IMR-90 (cell line): ENCODE data around the gene LYZL1. TPM values are rescaled to one million over a fixed set of nuclear protein-coding genes. Genes with fewer than 3 reads are reported as not detected.
A peak's percentile ranks its signal among the peaks of the same experiment; 100 is the strongest.

Experiments used
- ATAC-seq: fragments of 200-7000 bp; cut with Tn5 transposase; 2 replicates; pipeline ENCODE4 v1.9.1; 2020; ENCODE audit warnings: low read depth, mild to moderate bottlenecking, moderate library complexity
- BruUV-seq: library from RNA; stranded (reverse); fragments of 400-500 nt; replicated peaks from 2 replicates; lab custom pipeline; 2021; lab: Mats Ljungman, UMichigan
- CTCF ChIA-PET: fragments of 300-600 bp; formaldehyde crosslinking; extraction: SDS; loops from one replicate; lab custom pipeline; 2021; ENCODE audit warnings: antibody characterized with exemption; lab: Yijun Ruan, JAX
- POLR2A ChIA-PET: fragments of 300-600 bp; sonication (Branson Sonifier 250); formaldehyde crosslinking; loops from one replicate; lab custom pipeline; 2022; ENCODE audit warnings: antibody characterized with exemption; ENCODE audit not compliant: unreplicated experiment; lab: Charles Lee
- DNase-seq: peaks from one replicate; pipeline ENCODE4 v3.0.0; 2013
- H2AFZ ChIP-seq: replicated peaks from 2 replicates; pipeline ENCODE3; 2013; ENCODE audit warnings: low read length, mild to moderate bottlenecking; ENCODE audit not compliant: poor library complexity
- H2AK5ac ChIP-seq: 2 replicates; pipeline ENCODE4 v1.6.1; 2013; ENCODE audit warnings: low read depth, low read length, inconsistent platforms
- H2AK9ac ChIP-seq: replicated peaks from 2 replicates; pipeline ENCODE3; 2013; ENCODE audit warnings: mild to moderate bottlenecking, low read depth, low read length, moderate library complexity; ENCODE audit not compliant: poor library complexity
- H2BK120ac ChIP-seq: 2 replicates; pipeline ENCODE4 v1.6.1; 2013; ENCODE audit warnings: low read depth, low read length, inconsistent platforms
- H2BK15ac ChIP-seq: 3 replicates; pipeline ENCODE4 v1.6.1; 2013; ENCODE audit warnings: low read depth, low read length, inconsistent platforms
- H2BK20ac ChIP-seq: 2 replicates; pipeline ENCODE4 v1.6.1; 2013; ENCODE audit warnings: low read depth, mild to moderate bottlenecking, inconsistent platforms, low read length, moderate library complexity
- H2BK5ac ChIP-seq: 2 replicates; pipeline ENCODE4 v1.6.1; 2013; ENCODE audit warnings: mild to moderate bottlenecking, low read depth, low read length, inconsistent platforms; ENCODE audit not compliant: poor library complexity, severe bottlenecking
- H3K14ac ChIP-seq: replicated peaks from 2 replicates; pipeline ENCODE4 v1.6.1; 2013; ENCODE audit warnings: low read depth, low read length, inconsistent platforms
- H3K18ac ChIP-seq: 2 replicates; pipeline ENCODE4 v1.6.1; 2013; ENCODE audit warnings: low read depth, low read length, control low read depth
- H3K23ac ChIP-seq: 2 replicates; pipeline ENCODE4 v1.6.1; 2013; ENCODE audit warnings: low read depth, low read length, inconsistent platforms
- H3K27ac ChIP-seq: 2 replicates; pipeline ENCODE4 v1.5.1; 2013; ENCODE audit warnings: mild to moderate bottlenecking, control low read depth, low read length; ENCODE audit not compliant: insufficient read depth
- H3K27me3 ChIP-seq: 2 replicates; pipeline ENCODE4 v1.6.1; 2013; ENCODE audit warnings: low read length; ENCODE audit not compliant: control insufficient read depth, insufficient read depth
- H3K36me3 ChIP-seq: 2 replicates; pipeline ENCODE4 v1.6.1; 2013; ENCODE audit warnings: low read length, mixed read lengths; ENCODE audit not compliant: control insufficient read depth, insufficient read depth
- H3K4ac ChIP-seq: 2 replicates; pipeline ENCODE4 v1.6.1; 2013; ENCODE audit warnings: low read depth, low read length, inconsistent platforms
- H3K4me1 ChIP-seq: 2 replicates; pipeline ENCODE4 v1.6.1; 2013; ENCODE audit warnings: low read length, mixed read lengths; ENCODE audit not compliant: control insufficient read depth, insufficient read depth
- H3K4me2 ChIP-seq: 2 replicates; pipeline ENCODE4 v1.6.1; 2013; ENCODE audit warnings: low read depth, mild to moderate bottlenecking, control low read depth, low read length, moderate library complexity
- H3K4me3 ChIP-seq: 2 replicates; pipeline ENCODE4 v1.5.1; 2013; ENCODE audit warnings: low read depth, mild to moderate bottlenecking, control low read depth, low read length, moderate library complexity; ENCODE audit not compliant: insufficient read depth
- H3K56ac ChIP-seq: 2 replicates; pipeline ENCODE4 v1.6.1; 2013; ENCODE audit warnings: low read length, inconsistent platforms; ENCODE audit not compliant: insufficient read depth; ENCODE audit errors: extremely low read depth
- H3K79me1 ChIP-seq, 2 experiments: 2 replicates each; pipeline ENCODE4 v1.6.1; 2013; ENCODE audit warnings: low read length in 2 of 2, inconsistent platforms in 1 of 2, low read depth in 1 of 2
- H3K9ac ChIP-seq: 2 replicates; pipeline ENCODE4 v1.6.1; 2013; ENCODE audit warnings: low read depth, low read length, control low read depth
- H3K9me1 ChIP-seq: 2 replicates; pipeline ENCODE4 v1.6.1; 2013; ENCODE audit warnings: low read length, inconsistent platforms; ENCODE audit not compliant: insufficient read depth
- H3K9me3 ChIP-seq: 2 replicates; pipeline ENCODE4 v1.6.1; 2013; ENCODE audit warnings: low read length; ENCODE audit not compliant: control insufficient read depth, insufficient read depth
- H4K20me1 ChIP-seq: 2 replicates; pipeline ENCODE4 v1.6.1; 2013; ENCODE audit warnings: low read length, inconsistent platforms; ENCODE audit not compliant: insufficient read depth
- H4K5ac ChIP-seq: 2 replicates; pipeline ENCODE4 v1.6.1; 2013; ENCODE audit warnings: mild to moderate bottlenecking, low read depth, low read length, control low read depth
- H4K8ac ChIP-seq, 2 experiments: 2 replicates each; pipeline ENCODE4 v1.6.1; 2013; ENCODE audit warnings: low read depth in 2 of 2, low read length in 2 of 2, control low read depth in 1 of 2, inconsistent platforms in 1 of 2
- H4K91ac ChIP-seq: 2 replicates; pipeline ENCODE4 v1.6.1; 2013; ENCODE audit warnings: low read depth, low read length, inconsistent platforms; ENCODE audit not compliant: insufficient read depth
- BHLHE40 ChIP-seq: fragments of 150-350 bp; IDR thresholded peaks from 2 replicates; pipeline ENCODE4 v1.6.1; 2016; ENCODE audit warnings: mild to moderate bottlenecking, low read depth, low read length
- CEBPB ChIP-seq: IDR thresholded peaks from 2 replicates; pipeline ENCODE4 v1.6.1; 2012; ENCODE audit warnings: low read depth, low read length, improper control_type of control experiment
- CHD1 ChIP-seq: IDR thresholded peaks from 2 replicates; pipeline ENCODE4 v1.6.1; 2012; ENCODE audit warnings: low read depth, low read length, improper control_type of control experiment
- CTCF ChIP-seq: conservative IDR thresholded peaks from 2 replicates; pipeline ENCODE4 v1.5.1; 2012; ENCODE audit warnings: mild to moderate bottlenecking, low read depth, low read length, improper control_type of control experiment
- ELK1 ChIP-seq: fragments of 150-350 bp; IDR thresholded peaks from 2 replicates; pipeline ENCODE4 v1.6.1; 2016; ENCODE audit warnings: low read depth, mild to moderate bottlenecking, low read length, moderate library complexity, borderline replicate concordance
- FOS ChIP-seq: fragments of 150-350 bp; IDR thresholded peaks from 2 replicates; pipeline ENCODE4 v1.6.1; 2016; ENCODE audit warnings: low read depth, low read length
- MAFK ChIP-seq: IDR thresholded peaks from 2 replicates; pipeline ENCODE4 v1.6.1; 2012; ENCODE audit warnings: low read depth, low read length, improper control_type of control experiment
- MAZ ChIP-seq: IDR thresholded peaks from 2 replicates; pipeline ENCODE4 v1.6.1; 2012; ENCODE audit warnings: low read depth, mild to moderate bottlenecking, low read length, improper control_type of control experiment, moderate library complexity, borderline replicate concordance
- MXI1 ChIP-seq: IDR thresholded peaks from 2 replicates; pipeline ENCODE4 v1.6.1; 2012; ENCODE audit warnings: low read depth, mild to moderate bottlenecking, low read length, moderate library complexity, borderline replicate concordance
- NFE2L2 ChIP-seq: fragments of 150-350 bp; IDR thresholded peaks from 2 replicates; pipeline ENCODE4 v1.6.1; 2016; ENCODE audit warnings: low read depth, mild to moderate bottlenecking, low read length
- POLR2A ChIP-seq: IDR thresholded peaks from 2 replicates; pipeline ENCODE4 v1.6.1; 2012; ENCODE audit warnings: mild to moderate bottlenecking, low read depth, low read length
- RAD21 ChIP-seq: IDR thresholded peaks from 2 replicates; pipeline ENCODE4 v1.6.1; 2012; ENCODE audit warnings: low read length, improper control_type of control experiment
- RCOR1 ChIP-seq: IDR thresholded peaks from 2 replicates; pipeline ENCODE4 v1.6.1; 2012; ENCODE audit warnings: mild to moderate bottlenecking, low read length, improper control_type of control experiment; ENCODE audit not compliant: insufficient replicate concordance
- RFX5 ChIP-seq: IDR thresholded peaks from 2 replicates; pipeline ENCODE4 v1.8.0; 2012; ENCODE audit warnings: low read depth, mild to moderate bottlenecking, low read length, moderate library complexity
- SMC3 ChIP-seq: fragments of 150-350 bp; IDR thresholded peaks from 2 replicates; pipeline ENCODE4 v1.6.1; 2016; ENCODE audit warnings: low read depth, mild to moderate bottlenecking, antibody characterized with exemption, low read length, moderate library complexity
- WGBS, 2 experiments: methylation state at CpG; one replicate each; pipeline versions ENCODE4 v1.1.5 to v1.1.7; 2013; ENCODE audit warnings: missing lambda C conversion rate in 2 of 2; ENCODE audit not compliant: insufficient read length in 1 of 2; ENCODE audit errors: extremely low coverage in 2 of 2; 5-methylcytosine and 5-hydroxymethylcytosine counted together
- dilution Hi-C: fragments of 300-500 bp; cut with HindIII; formaldehyde crosslinking; loops from one replicate; pipeline ENCODE4 v1.14.3; 2018; ENCODE audit warnings: low sequenced_read_pairs; ENCODE audit not compliant: unreplicated experiment
- in situ Hi-C: fragments of 300-500 bp; cut with MboI; formaldehyde crosslinking; loops from 3 replicates; pipeline ENCODE4 v1.14.3; 2019; ENCODE audit warnings: low sequenced_read_pairs, inconsistent platforms, mixed read lengths
- intact Hi-C: fragments of 100-400 bp; cut with micrococcal nuclease; formaldehyde crosslinking; loops from 2 replicates; pipeline ENCODE4 v1.10.0; 2022
- polyA plus RNA-seq, 3 experiments: library from polyadenylated mRNA; depleted of rRNA; stranded (reverse); fragments of >200 nt; gene quantifications; 2 replicates each; pipeline ENCODE4 v1.2.3, GENCODE V29; 2012; ENCODE audit warnings: low replicate concordance in 1 of 3
- total RNA-seq: library from RNA; depleted of rRNA; stranded (reverse); fragments of >200 nt; gene quantifications from 2 replicates; pipeline ENCODE4 v1.2.3, GENCODE V29; 2012
- TF ChIP-seq, protein P1 (sequence below): fragments of 150-350 bp; IDR thresholded peaks from 2 replicates; pipeline ENCODE4 v1.6.1; 2017; ENCODE audit warnings: mild to moderate bottlenecking, antibody characterized with exemption, low read length, low read depth

The LYZL1 gene
- total and polyA plus RNA-seq, 2 of the 4 experiments (the other 2 are of a cell fraction) = not detected

GRCh38 chr10:29240986-29241660 is 47.7 kb upstream of the LYZL1 start:
- WGBS, 2 experiments = 33% methylated on average over 1 of the region's 15 CpGs; no CpG with 5 or more reads in 1 of the 2 experiments

More at GRCh38 chr10:29240986-29241660, 47.7 kb upstream of the LYZL1 start:
- no peak overlapping the region for H2AK5ac ChIP-seq
- no peak overlapping the region for H4K8ac ChIP-seq
- H3K4me1 ChIP-seq = no peaks in the 10 kb centered on the region
- dilution Hi-C loops (no loop called here), in situ Hi-C loops (no loop called here), intact Hi-C loops (no loop called here)
- no peaks in the 10 kb centered on the region for H3K79me1 ChIP-seq
- H3K4ac ChIP-seq = no peak overlapping the region
- no peak overlapping the region for H3K23ac ChIP-seq
- H3K27me3 ChIP-seq = peaks cover 45% of the 10 kb centered on the region
- ChIA-PET POLR2A (no interaction called here), CTCF (no interaction called here)
- H4K5ac ChIP-seq = no peak overlapping the region
- H2BK20ac ChIP-seq = no peak overlapping the region
- H3K9me3 ChIP-seq = no peaks in the 10 kb centered on the region
- DNase-seq (no peak), ATAC-seq (no peak)
- peak overlapping the region; percentile 46 for H2AFZ ChIP-seq
- no peaks in the 10 kb centered on the region for H4K20me1 ChIP-seq
- no peak overlapping the region for H3K4me3 ChIP-seq
- no peaks in the 10 kb centered on the region for H3K9me1 ChIP-seq
- no peak overlapping the region for H3K4me2 ChIP-seq
- no peak overlapping the region for H3K18ac ChIP-seq
- no peak overlapping the region for H2BK15ac ChIP-seq
- no peak overlapping the region for H2AK9ac ChIP-seq
- BruUV-seq = no TSS peak
- no peak overlapping the region for H3K9ac ChIP-seq
- no peak overlapping the region for H3K14ac ChIP-seq
- no peak overlapping the region for H3K56ac ChIP-seq
- H3K27ac ChIP-seq = no peak overlapping the region
- H3K36me3 ChIP-seq = no peaks in the 10 kb centered on the region
- H4K91ac ChIP-seq = no peak overlapping the region
- no peak overlapping the region for H2BK120ac ChIP-seq
- no peak overlapping the region for H2BK5ac ChIP-seq
- TF ChIP-seq CEBPB = no peak
- no peak for TF ChIP-seq POLR2A
- no peak for TF ChIP-seq MAFK
- TF ChIP-seq RFX5 = no peak
- no peak for TF ChIP-seq BHLHE40
- TF ChIP-seq CHD1 = no peak
- TF ChIP-seq MXI1 = no peak
- TF ChIP-seq SMC3 = no peak
- TF ChIP-seq RAD21 = no peak
- no peak for TF ChIP-seq MAZ
- no peak for TF ChIP-seq CTCF
- no peak for TF ChIP-seq ELK1
- TF ChIP-seq RCOR1 = no peak
- no peak for TF ChIP-seq FOS
- no peak for TF ChIP-seq NFE2L2
- TF ChIP-seq, protein P1, sequence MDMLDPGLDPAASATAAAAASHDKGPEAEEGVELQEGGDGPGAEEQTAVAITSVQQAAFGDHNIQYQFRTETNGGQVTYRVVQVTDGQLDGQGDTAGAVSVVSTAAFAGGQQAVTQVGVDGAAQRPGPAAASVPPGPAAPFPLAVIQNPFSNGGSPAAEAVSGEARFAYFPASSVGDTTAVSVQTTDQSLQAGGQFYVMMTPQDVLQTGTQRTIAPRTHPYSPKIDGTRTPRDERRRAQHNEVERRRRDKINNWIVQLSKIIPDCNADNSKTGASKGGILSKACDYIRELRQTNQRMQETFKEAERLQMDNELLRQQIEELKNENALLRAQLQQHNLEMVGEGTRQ = no peak
